LNCAP (cell line): Measurements from ENCODE around the gene COL6A1.

Experiments
- CTCF ChIP-seq: fragments of 450-650 bp; IDR thresholded peaks from 2 replicates; pipeline ENCODE4 v1.5.1; 2017; ENCODE audit warnings: mild to moderate bottlenecking

COL6A1 gene

GRCh38 chr21:46027851-46028493 lies 46.4 kb downstream of the COL6A1 start:
- TF ChIP-seq CTCF: no peak

GRCh38 chr21:46028573-46029091 lies 47.1 kb downstream of the COL6A1 start:
- TF ChIP-seq CTCF: no peak

- no peak for TF ChIP-seq CTCF
Measured at GRCh38 chr21:46029186-46029924, 47.8 kb downstream of the COL6A1 start.

GRCh38 chr21:46031484-46031883 lies 49.9 kb downstream of the COL6A1 start:
- TF ChIP-seq CTCF: no peak

GRCh38 chr21:46032100-46032499 lies 50.5 kb downstream of the COL6A1 start:
- no peak for TF ChIP-seq CTCF

- TF ChIP-seq CTCF: no peak
Measured at GRCh38 chr21:46033410-46034400, 52.1 kb downstream of the COL6A1 start.
